H1 (cell line): Measurements from ENCODE around the gene KDELR1. TPM values are rescaled to one million over a fixed set of nuclear protein-coding genes. Genes with fewer than 3 reads are reported as not detected.

Source experiments
- CTCF ChIA-PET: fragments of 300-600 bp; sonication (Branson Sonifier 250); formaldehyde crosslinking; loops from one replicate; lab custom pipeline; 2021; ENCODE audit not compliant: partially characterized antibody; lab: Charles Lee
- POLR2A ChIA-PET: fragments of 300-600 bp; sonication (Branson Sonifier 250); formaldehyde crosslinking; loops from one replicate; lab custom pipeline; 2021; ENCODE audit warnings: inconsistent platforms; ENCODE audit not compliant: partially characterized antibody; lab: Charles Lee
- DNase-seq, 2 experiments: peaks; one replicate each; pipeline versions ENCODE4 v3.0.0 to v3.0.0-alpha.2; 2010 to 2022; ENCODE audit warnings: low spot score in 2 of 2, low read depth in 1 of 2, mixed read lengths in 1 of 2
- FAIRE-seq: peaks from 2 replicates; lab custom pipeline; 2011; peaks lifted over from hg19 to GRCh38; lab: Jason Lieb, UNC
- H2AFZ ChIP-seq: 2 replicates; pipeline ENCODE4 v1.8.1; 2012; ENCODE audit warnings: low read length, inconsistent platforms
- H2AK5ac ChIP-seq: 2 replicates; pipeline ENCODE4 v1.6.1; 2013; ENCODE audit warnings: low read depth, low read length
- H2BK120ac ChIP-seq: replicated peaks from 2 replicates; pipeline ENCODE3; 2013; ENCODE audit warnings: low read depth, low read length, inconsistent platforms
- H2BK12ac ChIP-seq: 2 replicates; pipeline ENCODE4 v1.6.1; 2013; ENCODE audit warnings: low read depth, low read length
- H2BK15ac ChIP-seq: 2 replicates; pipeline ENCODE4 v1.6.1; 2013; ENCODE audit warnings: low read length
- H2BK20ac ChIP-seq: 2 replicates; pipeline ENCODE4 v1.6.1; 2013; ENCODE audit warnings: low read length
- H2BK5ac ChIP-seq: 2 replicates; pipeline ENCODE4 v1.6.1; 2013; ENCODE audit warnings: low read depth, low read length
- H3K14ac ChIP-seq: 2 replicates; pipeline ENCODE4 v1.6.1; 2013; ENCODE audit warnings: inconsistent platforms; ENCODE audit not compliant: insufficient read length
- H3K18ac ChIP-seq: 2 replicates; pipeline ENCODE4 v1.6.1; 2013; ENCODE audit warnings: low read length; ENCODE audit errors: extremely low read depth
- H3K23ac ChIP-seq: 2 replicates; pipeline ENCODE4 v1.6.1; 2013; ENCODE audit warnings: inconsistent platforms; ENCODE audit not compliant: insufficient read length
- H3K23me2 ChIP-seq: 2 replicates; pipeline ENCODE4 v1.6.1; 2013; ENCODE audit warnings: low read depth, low read length
- H3K27ac ChIP-seq: 2 replicates; pipeline ENCODE4 v1.6.1; 2011; ENCODE audit warnings: low read depth, low read length, inconsistent platforms
- H3K27me3 ChIP-seq, 4 experiments: replicated peaks in 1 of 4; 1 replicate in 1 of 4; 2 replicates in 3 of 4; pipeline versions ENCODE4 v1.6.1 to v1.8.1; 2011 to 2013; ENCODE audit warnings: low read length in 3 of 4, mild to moderate bottlenecking in 3 of 4, inconsistent platforms in 2 of 4, mixed read lengths in 2 of 4, moderate library complexity in 1 of 4; ENCODE audit not compliant: control insufficient read depth in 3 of 4, insufficient read depth in 3 of 4; ENCODE audit errors: extremely low read depth in 1 of 4
- H3K36me3 ChIP-seq, 4 experiments: 2 replicates each; pipeline versions ENCODE4 v1.6.1 to v1.8.1; 2011 to 2013; ENCODE audit warnings: mild to moderate bottlenecking in 4 of 4, low read length in 3 of 4, moderate library complexity in 2 of 4, control low read depth in 1 of 4, inconsistent platforms in 1 of 4; ENCODE audit not compliant: insufficient read depth in 4 of 4, control insufficient read depth in 2 of 4
- H3K4ac ChIP-seq: replicated peaks from 2 replicates; pipeline ENCODE3; 2013; ENCODE audit warnings: low read length, low read depth, mixed read lengths, inconsistent platforms; ENCODE audit not compliant: insufficient read length
- H3K4me1 ChIP-seq, 4 experiments: replicated peaks in 1 of 4; 1 replicate in 1 of 4; 2 replicates in 3 of 4; pipeline versions ENCODE4 v1.6.1 to v1.8.1; 2011 to 2013; ENCODE audit warnings: low read length in 3 of 4, inconsistent platforms in 2 of 4, mixed read lengths in 1 of 4; ENCODE audit not compliant: insufficient read depth in 4 of 4, control insufficient read depth in 3 of 4
- H3K4me2 ChIP-seq, 2 experiments: 2 replicates each; pipeline versions ENCODE4 v1.6.1 to v1.8.1; 2011 to 2013; ENCODE audit warnings: low read depth in 2 of 2, low read length in 2 of 2, control low read depth in 1 of 2, inconsistent platforms in 1 of 2, mild to moderate bottlenecking in 1 of 2; ENCODE audit not compliant: insufficient read depth in 1 of 2
- H3K4me3 ChIP-seq, 4 experiments: fragments of 200-600, 300-600 bp in 1 of 4; sonication (generic), shearing (Covaris generic), sonication (Bioruptor Twin) in 1 of 4; 2 replicates each; pipeline versions ENCODE4 v1.5.1 to v1.8.1; 2011 to 2016; ENCODE audit warnings: low read length in 4 of 4, low read depth in 3 of 4, control low read depth in 2 of 4, inconsistent platforms in 2 of 4, mild to moderate bottlenecking in 2 of 4, mixed read lengths in 1 of 4, moderate library complexity in 1 of 4; ENCODE audit not compliant: insufficient read depth in 2 of 4; ENCODE audit errors: extremely low read depth in 1 of 4
- H3K56ac ChIP-seq: replicated peaks from 2 replicates; pipeline ENCODE3; 2013; ENCODE audit warnings: low read depth, mild to moderate bottlenecking, mixed read lengths, low read length, inconsistent platforms; ENCODE audit not compliant: insufficient read length
- H3K79me1 ChIP-seq: 2 replicates; pipeline ENCODE4 v1.6.1; 2013; ENCODE audit warnings: low read depth, low read length, control low read depth
- H3K79me2 ChIP-seq, 2 experiments: 2 replicates each; pipeline versions ENCODE4 v1.6.1 to v1.8.1; 2012 to 2013; ENCODE audit warnings: low read length in 2 of 2, mild to moderate bottlenecking in 2 of 2, inconsistent platforms in 1 of 2; ENCODE audit not compliant: insufficient read depth in 2 of 2, control insufficient read depth in 1 of 2
- H3K9ac ChIP-seq, 4 experiments: replicated peaks in 1 of 4; 1 replicate in 1 of 4; 2 replicates in 3 of 4; pipeline versions ENCODE4 v1.6.1 to v1.8.1; 2011 to 2013; ENCODE audit warnings: low read depth in 3 of 4, low read length in 3 of 4, control low read depth in 2 of 4, mild to moderate bottlenecking in 2 of 4, moderate library complexity in 2 of 4, inconsistent platforms in 1 of 4; ENCODE audit errors: extremely low read depth in 1 of 4
- H3K9me3 ChIP-seq, 2 experiments: 2 replicates each; pipeline versions ENCODE4 v1.6.1 to v1.8.1; 2012 to 2013; ENCODE audit warnings: mild to moderate bottlenecking in 2 of 2, moderate library complexity in 2 of 2, control low read depth in 1 of 2, inconsistent platforms in 1 of 2, low read depth in 1 of 2, low read length in 1 of 2, mixed read lengths in 1 of 2; ENCODE audit not compliant: insufficient read depth in 2 of 2
- H4K20me1 ChIP-seq, 2 experiments: replicated peaks in 1 of 2; 2 replicates each; pipeline versions ENCODE3 to v1.8.1; 2011 to 2013; ENCODE audit warnings: inconsistent platforms in 2 of 2, low read length in 2 of 2, mild to moderate bottlenecking in 1 of 2; ENCODE audit not compliant: insufficient read depth in 2 of 2, control insufficient read depth in 1 of 2
- H4K5ac ChIP-seq: 2 replicates; pipeline ENCODE4 v1.6.1; 2013; ENCODE audit warnings: low read length, low read depth, mixed read lengths, inconsistent platforms; ENCODE audit not compliant: insufficient read length
- H4K8ac ChIP-seq: 2 replicates; pipeline ENCODE4 v1.8.0; 2013; ENCODE audit warnings: mild to moderate bottlenecking, moderate library complexity, low read length, inconsistent platforms; ENCODE audit not compliant: insufficient read depth; ENCODE audit errors: extremely low read depth
- H4K91ac ChIP-seq: replicated peaks from 2 replicates; pipeline ENCODE3; 2013; ENCODE audit warnings: low read length, mixed read lengths, inconsistent platforms; ENCODE audit not compliant: insufficient read length
- CHD1 ChIP-seq: IDR thresholded peaks from 2 replicates; pipeline ENCODE4 v1.6.1; 2012; ENCODE audit warnings: low read depth, low read length, improper control_type of control experiment
- HDAC2 ChIP-seq, 2 experiments: fragments of 300-600 bp in 1 of 2; sonication (generic) in 1 of 2; IDR thresholded peaks; 2 replicates each; pipeline ENCODE4 v1.6.1; 2011 to 2012; ENCODE audit warnings: low read depth in 2 of 2, low read length in 2 of 2, mild to moderate bottlenecking in 2 of 2, moderate library complexity in 2 of 2, borderline replicate concordance in 1 of 2, inconsistent platforms in 1 of 2
- HDAC6 ChIP-seq: IDR thresholded peaks from one replicate; pipeline ENCODE4 v1.7.1; 2012; ENCODE audit warnings: low read depth, mild to moderate bottlenecking, inconsistent platforms, low read length, moderate library complexity
- KDM1A ChIP-seq: fragments of 200-600, 300-600 bp; sonication (generic); IDR thresholded peaks from 2 replicates; pipeline ENCODE4 v1.7.1; 2016; ENCODE audit warnings: mild to moderate bottlenecking, low read length, borderline replicate concordance
- MAFK ChIP-seq: IDR thresholded peaks from 2 replicates; pipeline ENCODE4 v1.6.1; 2012; ENCODE audit warnings: low read depth, mild to moderate bottlenecking, improper control_type of control experiment, low read length
- SIRT6 ChIP-seq: IDR thresholded peaks from one replicate; pipeline ENCODE4 v1.7.1; 2012; ENCODE audit warnings: low read length, inconsistent platforms
- SP4 ChIP-seq: IDR thresholded peaks from 2 replicates; pipeline ENCODE4 v1.6.1; 2012; ENCODE audit warnings: low read length, inconsistent platforms
- TCF12 ChIP-seq: IDR thresholded peaks from 2 replicates; pipeline ENCODE4 v1.6.1; 2011; ENCODE audit warnings: low read depth, mild to moderate bottlenecking, low read length
- YY1 ChIP-seq: IDR thresholded peaks from 2 replicates; pipeline ENCODE4 v1.6.1; 2011; ENCODE audit warnings: low read depth, mild to moderate bottlenecking, low read length
- WGBS, 2 experiments: shearing (Covaris generic) in 1 of 2; methylation state at CpG; one replicate each; pipeline versions ENCODE4 v1.1.6 to v1.1.7; 2013 to 2015; ENCODE audit warnings: low lambda C conversion rate in 2 of 2, mixed read lengths in 2 of 2, inconsistent platforms in 1 of 2, low coverage in 1 of 2, missing lambda C conversion rate in 1 of 2; ENCODE audit not compliant: insufficient replicate concordance in 2 of 2, insufficient coverage in 1 of 2, insufficient read length in 1 of 2; ENCODE audit errors: extremely low coverage in 1 of 2, missing lambda C conversion rate in 1 of 2; 5-methylcytosine and 5-hydroxymethylcytosine counted together
- polyA plus RNA-seq, 7 experiments: library from polyadenylated mRNA; depleted of rRNA in 3 of 7; stranded (reverse) in 5 of 7; unstranded in 2 of 7; fragments of >200 nt in 5 of 7; fragments of 200-250 nt in 2 of 7; gene quantifications; 1 replicate in 5 of 7; 2 replicates in 1 of 7; 4 replicates in 1 of 7; pipeline versions ENCODE4 v1.2.1 to v1.2.3, GENCODE V29; 2011 to 2013; ENCODE audit warnings: missing spikeins in 2 of 7, mixed read lengths in 2 of 7
- total RNA-seq: library from RNA; stranded (reverse); fragmentation: NEBNext Ultra II Directional; extraction: Animal tissue kit (Norgen Biotek cat#: 25700); gene quantifications from 2 replicates; pipeline ENCODE4 v1.2.1, GENCODE V29; 2021

Gene KDELR1
- total and polyA plus RNA-seq, 2 of the 8 experiments (the other 6 are each of a cell fraction or from before 2014, with no cell fraction given) = 225 to 231 TPM

GRCh38 chr19:48405010-48405659 is 13.8 kb upstream of the KDELR1 start:
- no peak overlapping the region for H3K14ac ChIP-seq
- no peak for FAIRE-seq
- no peak for TF ChIP-seq SIRT6
- no peak for TF ChIP-seq SP4
- no peak for TF ChIP-seq YY1
- no peak for TF ChIP-seq MAFK
- no peak for TF ChIP-seq HDAC6
- no peak for TF ChIP-seq HDAC2 (IDR thresholded peaks at IDR 0.05; ENCODE audit: borderline replicate concordance in 1 of 2, low read depth in 2 of 2, low read length in 2 of 2)
- no peak for TF ChIP-seq TCF12
- no peak for TF ChIP-seq CHD1
- peak; percentile 52; the same call in 1 of the 2 replicates for TF ChIP-seq KDM1A
- TF ChIP-seq, all 59 proteins: peak for 1
- ChIA-PET POLR2A (interaction anchor here (1.0 to 5.4 kb wide), 8 partner anchors 9 to 63 kb away, joined by 3 to 57 read pairs (median 4); partner anchors contain the start of genes GRIN2D and KDELR1), CTCF (interaction anchor here (1.0 to 2.5 kb wide), 2 partner anchors 10 to 41 kb away, joined by 4 to 8 read pairs; partner anchors contain the start of gene GRWD1)
- H3K9ac ChIP-seq = no peak overlapping the region
- no peak overlapping the region for H3K4me2 ChIP-seq
- no peak overlapping the region for H3K4me3 ChIP-seq
- no peak overlapping the region for H2BK120ac ChIP-seq
- no peak overlapping the region for H3K18ac ChIP-seq
- H3K79me1 ChIP-seq = no peaks in the 10 kb centered on the region; the same call in none of the 2 replicates
- H3K36me3 ChIP-seq = no peaks in the 10 kb centered on the region
- peaks cover 4% of the 10 kb centered on the region for H3K23me2 ChIP-seq
- no peak overlapping the region for H3K23ac ChIP-seq
- no peak overlapping the region for H2AFZ ChIP-seq
- H3K9me3 ChIP-seq = no peaks in the 10 kb centered on the region
- H4K5ac ChIP-seq = no peak overlapping the region
- no peak for DNase-seq
- no peaks in the 10 kb centered on the region for H3K79me2 ChIP-seq
- H2BK20ac ChIP-seq = no peak overlapping the region
- H2BK5ac ChIP-seq = no peak overlapping the region; the same call in 1 of the 2 replicates
- no peak overlapping the region for H4K8ac ChIP-seq
- H2BK12ac ChIP-seq = peak overlapping the region; percentile 82; the same call in 1 of the 2 replicates
- H3K27ac ChIP-seq = no peak overlapping the region
- no peak overlapping the region for H4K91ac ChIP-seq
- H2BK15ac ChIP-seq = no peak overlapping the region; the same call in 1 of the 2 replicates
- H2AK5ac ChIP-seq = no peak overlapping the region
- no peak overlapping the region for H3K4ac ChIP-seq
- peaks cover 9 to 14% (median 11%) of the 10 kb centered on the region in 4 experiments; a peak in 6 of 7 replicates for H3K4me1 ChIP-seq
- no peak overlapping the region for H3K56ac ChIP-seq
- H4K20me1 ChIP-seq = no peaks in the 10 kb centered on the region
- no peaks in the 10 kb centered on the region for H3K27me3 ChIP-seq
- WGBS, 2 experiments = 94% methylated on average over 27 of the region's 27 CpGs; no CpG with 5 or more reads in 1 of the 2 experiments
